HepG2 (cell line): Measurements from ENCODE around the gene CTF1. TPM values are rescaled to one million over a fixed set of nuclear protein-coding genes. Genes with fewer than 3 reads are reported as not detected.

Experiments used
- ATF3 ChIP-seq: sonication (generic); formaldehyde crosslinking; IDR thresholded peaks from 2 replicates; pipeline ENCODE4 v1.4.0; 2020; ENCODE audit warnings: missing genetic modification reagents
- CBFB ChIP-seq: sonication (generic); formaldehyde crosslinking; IDR thresholded peaks from 2 replicates; pipeline ENCODE4 v1.4.0; 2020; ENCODE audit warnings: missing genetic modification reagents
- FOXP4 ChIP-seq: sonication (generic); formaldehyde crosslinking; IDR thresholded peaks from 2 replicates; pipeline ENCODE4 v1.4.0; 2020; ENCODE audit warnings: missing genetic modification reagents
- GATA4 ChIP-seq: sonication (generic); IDR thresholded peaks from 2 replicates; pipeline ENCODE4 v1.6.1; 2016; ENCODE audit warnings: antibody characterized with exemption, low read depth, borderline replicate concordance
- HNF1B ChIP-seq: sonication (generic); formaldehyde crosslinking; IDR thresholded peaks from 2 replicates; pipeline ENCODE4 v1.5.1; 2020; ENCODE audit warnings: mild to moderate bottlenecking, moderate library complexity, missing genetic modification reagents
- IRX3 ChIP-seq: sonication (generic); formaldehyde crosslinking; IDR thresholded peaks from 2 replicates; pipeline ENCODE4 v1.8.1; 2023; ENCODE audit warnings: mild to moderate bottlenecking, low read depth, missing genetic modification reagents, borderline replicate concordance
- KAT2B ChIP-seq: fragments of 150-350 bp; IDR thresholded peaks from 2 replicates; pipeline ENCODE4 v1.6.1; 2014; ENCODE audit warnings: low read depth, low read length, borderline replicate concordance
- KLF9 ChIP-seq: IDR thresholded peaks from 2 replicates; pipeline ENCODE4 v1.6.1; 2016; ENCODE audit warnings: low read depth
- NCOA2 ChIP-seq: sonication (generic); formaldehyde crosslinking; IDR thresholded peaks from 2 replicates; pipeline ENCODE4 v1.8.0; 2022; ENCODE audit warnings: inconsistent platforms
- REPIN1 ChIP-seq: sonication (generic); formaldehyde crosslinking; IDR thresholded peaks from 2 replicates; pipeline ENCODE4 v1.8.0; 2022; ENCODE audit warnings: missing genetic modification reagents, low read depth, mild to moderate bottlenecking, borderline replicate concordance
- ZBTB8A ChIP-seq: sonication (generic); formaldehyde crosslinking; IDR thresholded peaks from 2 replicates; pipeline ENCODE4 v1.4.0; 2020; ENCODE audit warnings: mild to moderate bottlenecking, low read depth, missing genetic modification reagents, borderline replicate concordance
- ZC3H13 ChIP-seq: sonication (generic); formaldehyde crosslinking; IDR thresholded peaks from 2 replicates; pipeline ENCODE4 v1.8.1; 2023; ENCODE audit warnings: mild to moderate bottlenecking, missing genetic modification reagents, moderate library complexity
- ZFP91 ChIP-seq: sonication (generic); formaldehyde crosslinking; IDR thresholded peaks from 2 replicates; pipeline ENCODE4 v1.9.0; 2022; ENCODE audit warnings: missing genetic modification reagents, mild to moderate bottlenecking, borderline replicate concordance
- ZNF264 ChIP-seq: sonication (generic); formaldehyde crosslinking; IDR thresholded peaks from 2 replicates; pipeline ENCODE4 v1.4.0; 2020; ENCODE audit warnings: missing genetic modification reagents
- ZNF276 ChIP-seq: sonication (generic); formaldehyde crosslinking; IDR thresholded peaks from 2 replicates; pipeline ENCODE4 v1.4.0; 2020; ENCODE audit warnings: mild to moderate bottlenecking, low read depth, missing genetic modification reagents
- ZNF296 ChIP-seq: sonication (generic); formaldehyde crosslinking; conservative IDR thresholded peaks from 2 replicates; pipeline ENCODE4 v1.5.0; 2020; ENCODE audit warnings: mild to moderate bottlenecking, missing genetic modification reagents
- ZNF335 ChIP-seq: sonication (generic); formaldehyde crosslinking; IDR thresholded peaks from 2 replicates; pipeline ENCODE4 v1.4.0; 2020; ENCODE audit warnings: missing genetic modification reagents
- ZNF589 ChIP-seq: sonication (generic); formaldehyde crosslinking; conservative IDR thresholded peaks from 2 replicates; pipeline ENCODE4 v1.8.0; 2022; ENCODE audit warnings: mild to moderate bottlenecking, moderate library complexity, missing genetic modification reagents
- ZNF7 ChIP-seq: IDR thresholded peaks from 2 replicates; pipeline ENCODE4 v1.6.1; 2016; ENCODE audit warnings: missing biosample characterization, missing genetic modification reagents
- ZNF703 ChIP-seq: sonication (generic); formaldehyde crosslinking; IDR thresholded peaks from 2 replicates; pipeline ENCODE4 v1.5.1; 2020; ENCODE audit warnings: missing genetic modification reagents, mild to moderate bottlenecking, moderate library complexity, borderline replicate concordance
- ZNF773 ChIP-seq: sonication (generic); formaldehyde crosslinking; IDR thresholded peaks from 2 replicates; pipeline ENCODE4 v1.4.0; 2020; ENCODE audit warnings: missing genetic modification reagents, borderline replicate concordance
- ZNF775 ChIP-seq: sonication (generic); formaldehyde crosslinking; IDR thresholded peaks from 2 replicates; pipeline ENCODE4 v1.4.0; 2020; ENCODE audit warnings: missing genetic modification reagents, mild to moderate bottlenecking, moderate library complexity, borderline replicate concordance
- ZSCAN9 ChIP-seq: IDR thresholded peaks from 2 replicates; pipeline ENCODE4 v1.6.1; 2016; ENCODE audit warnings: borderline replicate concordance
- polyA plus RNA-seq, 8 experiments: library from polyadenylated mRNA; depleted of rRNA in 3 of 8; stranded (reverse) in 7 of 8; unstranded in 1 of 8; fragments of >200 nt; fragmentation: Illumina TruSeq in 4 of 8; extraction: Trizol in 4 of 8; gene quantifications; 2 replicates each; pipeline versions ENCODE4 v1.2.1 to v1.2.3, GENCODE V29; 2011 to 2016; ENCODE audit warnings: low read depth in 4 of 8, missing spikeins in 1 of 8, mixed read lengths in 1 of 8; ENCODE audit not compliant: insufficient read depth in 1 of 8
- total RNA-seq, 5 experiments: library from RNA; depleted of rRNA; stranded (reverse); fragments of >200 nt; fragmentation: Illumina TruSeq; extraction: Trizol; gene quantifications; 2 replicates each; pipeline ENCODE4 v1.2.3, GENCODE V29; 2016; ENCODE audit warnings: low read depth in 1 of 5

Gene CTF1
- total and polyA plus RNA-seq, 2 of the 13 experiments (the other 11 are each of a cell fraction or from before 2014, with no cell fraction given), result 0.13 to 1.8 TPM

- no peak for TF ChIP-seq FOXP4 (CRISPR knock-in tag)
- TF ChIP-seq ZNF335 (CRISPR knock-in tag), result no peak
- TF ChIP-seq ZNF773 (CRISPR knock-in tag), result no peak
- TF ChIP-seq ZNF7 (CRISPR knock-in tag), result no peak
- no peak for TF ChIP-seq ZNF264 (CRISPR knock-in tag)
- TF ChIP-seq ZNF703 (CRISPR knock-in tag), result no peak
- no peak for TF ChIP-seq ATF3
- TF ChIP-seq ZNF276 (CRISPR knock-in tag), result no peak
- TF ChIP-seq ZC3H13, result no peak
- TF ChIP-seq KLF9, result no peak
- TF ChIP-seq ZBTB8A (CRISPR knock-in tag), result no peak
- TF ChIP-seq CBFB (CRISPR knock-in tag), result no peak
- TF ChIP-seq ZNF775 (CRISPR knock-in tag), result no peak
- no peak for TF ChIP-seq REPIN1
- TF ChIP-seq ZSCAN9 (CRISPR knock-in tag), result no peak
- TF ChIP-seq HNF1B, result peak; percentile 27; the same call in 1 of the 2 replicates
- TF ChIP-seq IRX3 (CRISPR knock-in tag), result no peak
- no peak for TF ChIP-seq ZNF296 (CRISPR knock-in tag)
- 0 out of 2 replicates have a peak, but pooled peaks have one; percentile 11 for TF ChIP-seq ZFP91 (CRISPR knock-in tag)
- no peak for TF ChIP-seq KAT2B
- TF ChIP-seq ZNF589, result no peak
- no peak; the same call in 1 of the 2 replicates for TF ChIP-seq NCOA2 (CRISPR knock-in tag)
- no peak for TF ChIP-seq GATA4
Observed at GRCh38 chr16:30896889-30897733, 697 bp downstream of the CTF1 start (continued).
